PC-9 (cell line): ENCODE results near the gene SSBP2. TPM values are rescaled to one million over a fixed set of nuclear protein-coding genes. Genes with fewer than 3 reads are reported as not detected.

Experiments used
- BruUV-seq: library from RNA; stranded (reverse); fragments of 400-500 nt; replicated peaks from 2 replicates; lab custom pipeline; 2021; lab: Mats Ljungman, UMichigan
- CTCF ChIA-PET: fragments of 300-600 bp; sonication (Branson Sonifier 250); formaldehyde crosslinking; loops from one replicate; lab custom pipeline; 2022; ENCODE audit warnings: antibody characterized with exemption; lab: Charles Lee
- POLR2A ChIA-PET: fragments of 300-600 bp; sonication (Branson Sonifier 250); formaldehyde crosslinking; loops from one replicate; lab custom pipeline; 2022; ENCODE audit warnings: antibody characterized with exemption; ENCODE audit not compliant: unreplicated experiment; lab: Charles Lee
- DNase-seq, 2 experiments: peaks; one replicate each; pipeline versions ENCODE4 v3.0.0 to v3.0.0-alpha.2; 2015 to 2022; ENCODE audit warnings: mixed read lengths in 1 of 2
- H2AFZ ChIP-seq: fragments of 200-600 bp; sonication (generic); 2 replicates; pipeline ENCODE4 v1.8.1; 2017; ENCODE audit warnings: antibody characterized with exemption
- H3F3A ChIP-seq: fragments of 200-600 bp; sonication (generic); 2 replicates; pipeline ENCODE4 v1.8.1; 2017; ENCODE audit warnings: antibody characterized with exemption, mild to moderate bottlenecking, low read depth; ENCODE audit not compliant: insufficient read depth
- H3K27ac ChIP-seq: fragments of 200-600 bp; sonication (generic); 2 replicates; pipeline ENCODE4 v1.6.1; 2016; ENCODE audit warnings: mixed run types
- H3K27me3 ChIP-seq: fragments of 200-600 bp; sonication (generic); 2 replicates; pipeline ENCODE4 v1.6.1; 2016; ENCODE audit warnings: low read depth, mixed run types; ENCODE audit not compliant: insufficient read depth
- H3K36me3 ChIP-seq: fragments of 200-600 bp; sonication (generic); 2 replicates; pipeline ENCODE4 v1.6.1; 2016; ENCODE audit warnings: low read depth, mixed run types
- H3K4me1 ChIP-seq: fragments of 200-600 bp; sonication (generic); replicated peaks from 2 replicates; pipeline ENCODE4 v1.6.1; 2016; ENCODE audit warnings: mixed run types; ENCODE audit not compliant: insufficient read depth
- H3K4me2 ChIP-seq: fragments of 200-600 bp; sonication (generic); 2 replicates; pipeline ENCODE4 v1.6.1; 2017; ENCODE audit warnings: mixed run types
- H3K4me3 ChIP-seq: fragments of 200-600 bp; sonication (generic); 2 replicates; pipeline ENCODE4 v1.6.1; 2016; ENCODE audit warnings: mixed run types
- H3K79me2 ChIP-seq: fragments of 200-600 bp; sonication (generic); 2 replicates; pipeline ENCODE4 v1.6.1; 2017; ENCODE audit warnings: low read depth, mixed run types
- H3K9me2 ChIP-seq: fragments of 200-600 bp; sonication (generic); 2 replicates; pipeline ENCODE4 v1.8.1; 2017; ENCODE audit warnings: mild to moderate bottlenecking; ENCODE audit not compliant: insufficient read depth
- H3K9me3 ChIP-seq: fragments of 200-600 bp; sonication (generic); 2 replicates; pipeline ENCODE4 v1.8.1; 2016; ENCODE audit warnings: low read depth; ENCODE audit not compliant: insufficient read depth
- H4K20me1 ChIP-seq: fragments of 200-600 bp; sonication (generic); 2 replicates; pipeline ENCODE4 v1.8.1; 2017; ENCODE audit not compliant: insufficient read depth
- CTCF ChIP-seq: fragments of 200-600 bp; sonication (generic); conservative IDR thresholded peaks from 2 replicates; pipeline ENCODE4 v1.6.1; 2017; ENCODE audit warnings: mixed run types, antibody characterized with exemption, mild to moderate bottlenecking, moderate library complexity
- EZH2 ChIP-seq: fragments of 200-600 bp; sonication (generic); IDR thresholded peaks from 2 replicates; pipeline ENCODE4 v1.8.0; 2017; ENCODE audit warnings: antibody characterized with exemption, low read depth
- intact Hi-C: fragments of 100-400 bp; cut with micrococcal nuclease; formaldehyde crosslinking; loops from one replicate; pipeline ENCODE4 v1.10.0; 2022; ENCODE audit not compliant: unreplicated experiment
- total RNA-seq: library from RNA; stranded (reverse); gene quantifications from 2 replicates; pipeline ENCODE4 v1.2.3, GENCODE V29; 2021

The SSBP2 gene
- total RNA-seq, 1 experiment from 2014 or later: 6.4 TPM

- POLR2A ChIA-PET: no interaction called here
- Histone ChIP-seq H3K4me1 (no peaks in the 10 kb centered on the region), H3K79me2 (no peaks in the 10 kb centered on the region), H2AFZ (no peak overlapping the region), H3K36me3 (no peaks in the 10 kb centered on the region), H3K9me3 (no peaks in the 10 kb centered on the region), H3F3A (no peaks in the 10 kb centered on the region), H3K9me2 (no peaks in the 10 kb centered on the region), H3K27me3 (no peaks in the 10 kb centered on the region), H3K4me2 (no peak overlapping the region), H4K20me1 (no peaks in the 10 kb centered on the region), H3K4me3 (no peak overlapping the region), H3K27ac (no peak overlapping the region)
- BruUV-seq: no TSS peak
- intact Hi-C loops: no loop called here
- CTCF ChIA-PET: interaction anchor here (0.5 to 0.7 kb wide), 3 partner anchors 14 to 1268 kb away, joined by 3 to 6 read pairs (median 5); no protein-coding TSS in a partner anchor
- TF ChIP-seq CTCF (no peak), EZH2 (no peak)
- no peak for DNase-seq
Observed at GRCh38 chr5:81363093-81363871, 387.6 kb downstream of the SSBP2 start.

Other genes starting within 250 kb of the SSBP2 start
- gene ATG10, start 220.9 kb upstream of the SSBP2 start, total RNA-seq: 12.7 and 15.7 TPM in 2 replicates